H1 (cell line): ENCODE data around the gene MFNG. TPM values are rescaled to one million over a fixed set of nuclear protein-coding genes. Genes with fewer than 3 reads are reported as not detected.
A peak's percentile ranks its signal among the peaks of the same experiment; 100 is the strongest.

Experiments
- CTCF ChIA-PET: fragments of 300-600 bp; sonication (Branson Sonifier 250); formaldehyde crosslinking; loops from one replicate; lab custom pipeline; 2021; ENCODE audit not compliant: partially characterized antibody; lab: Charles Lee
- POLR2A ChIA-PET: fragments of 300-600 bp; sonication (Branson Sonifier 250); formaldehyde crosslinking; loops from one replicate; lab custom pipeline; 2021; ENCODE audit warnings: inconsistent platforms; ENCODE audit not compliant: partially characterized antibody; lab: Charles Lee
- DNase-seq, 2 experiments: peaks; one replicate each; pipeline versions ENCODE4 v3.0.0 to v3.0.0-alpha.2; 2010 to 2022; ENCODE audit warnings: low spot score in 2 of 2, low read depth in 1 of 2, mixed read lengths in 1 of 2
- FAIRE-seq: peaks from 2 replicates; lab custom pipeline; 2011; peaks lifted over from hg19 to GRCh38; lab: Jason Lieb, UNC
- H2AFZ ChIP-seq: 2 replicates; pipeline ENCODE4 v1.8.1; 2012; ENCODE audit warnings: low read length, inconsistent platforms
- H2AK5ac ChIP-seq: 2 replicates; pipeline ENCODE4 v1.6.1; 2013; ENCODE audit warnings: low read depth, low read length
- H2BK120ac ChIP-seq: replicated peaks from 2 replicates; pipeline ENCODE3; 2013; ENCODE audit warnings: low read depth, low read length, inconsistent platforms
- H2BK12ac ChIP-seq: 2 replicates; pipeline ENCODE4 v1.6.1; 2013; ENCODE audit warnings: low read depth, low read length
- H2BK15ac ChIP-seq: 2 replicates; pipeline ENCODE4 v1.6.1; 2013; ENCODE audit warnings: low read length
- H2BK20ac ChIP-seq: 2 replicates; pipeline ENCODE4 v1.6.1; 2013; ENCODE audit warnings: low read length
- H2BK5ac ChIP-seq: 2 replicates; pipeline ENCODE4 v1.6.1; 2013; ENCODE audit warnings: low read depth, low read length
- H3K14ac ChIP-seq: 2 replicates; pipeline ENCODE4 v1.6.1; 2013; ENCODE audit warnings: inconsistent platforms; ENCODE audit not compliant: insufficient read length
- H3K18ac ChIP-seq: 2 replicates; pipeline ENCODE4 v1.6.1; 2013; ENCODE audit warnings: low read length; ENCODE audit errors: extremely low read depth
- H3K23ac ChIP-seq: 2 replicates; pipeline ENCODE4 v1.6.1; 2013; ENCODE audit warnings: inconsistent platforms; ENCODE audit not compliant: insufficient read length
- H3K23me2 ChIP-seq: 2 replicates; pipeline ENCODE4 v1.6.1; 2013; ENCODE audit warnings: low read depth, low read length
- H3K27ac ChIP-seq: 2 replicates; pipeline ENCODE4 v1.6.1; 2011; ENCODE audit warnings: low read depth, low read length, inconsistent platforms
- H3K27me3 ChIP-seq, 4 experiments: replicated peaks in 1 of 4; 1 replicate in 1 of 4; 2 replicates in 3 of 4; pipeline versions ENCODE4 v1.6.1 to v1.8.1; 2011 to 2013; ENCODE audit warnings: low read length in 3 of 4, mild to moderate bottlenecking in 3 of 4, inconsistent platforms in 2 of 4, mixed read lengths in 2 of 4, moderate library complexity in 1 of 4; ENCODE audit not compliant: control insufficient read depth in 3 of 4, insufficient read depth in 3 of 4; ENCODE audit errors: extremely low read depth in 1 of 4
- H3K36me3 ChIP-seq, 4 experiments: 2 replicates each; pipeline versions ENCODE4 v1.6.1 to v1.8.1; 2011 to 2013; ENCODE audit warnings: mild to moderate bottlenecking in 4 of 4, low read length in 3 of 4, moderate library complexity in 2 of 4, control low read depth in 1 of 4, inconsistent platforms in 1 of 4; ENCODE audit not compliant: insufficient read depth in 4 of 4, control insufficient read depth in 2 of 4
- H3K4ac ChIP-seq: replicated peaks from 2 replicates; pipeline ENCODE3; 2013; ENCODE audit warnings: low read length, low read depth, mixed read lengths, inconsistent platforms; ENCODE audit not compliant: insufficient read length
- H3K4me1 ChIP-seq, 4 experiments: replicated peaks in 1 of 4; 1 replicate in 1 of 4; 2 replicates in 3 of 4; pipeline versions ENCODE4 v1.6.1 to v1.8.1; 2011 to 2013; ENCODE audit warnings: low read length in 3 of 4, inconsistent platforms in 2 of 4, mixed read lengths in 1 of 4; ENCODE audit not compliant: insufficient read depth in 4 of 4, control insufficient read depth in 3 of 4
- H3K4me2 ChIP-seq, 2 experiments: 2 replicates each; pipeline versions ENCODE4 v1.6.1 to v1.8.1; 2011 to 2013; ENCODE audit warnings: low read depth in 2 of 2, low read length in 2 of 2, control low read depth in 1 of 2, inconsistent platforms in 1 of 2, mild to moderate bottlenecking in 1 of 2; ENCODE audit not compliant: insufficient read depth in 1 of 2
- H3K4me3 ChIP-seq, 4 experiments: fragments of 200-600, 300-600 bp in 1 of 4; sonication (generic), shearing (Covaris generic), sonication (Bioruptor Twin) in 1 of 4; 2 replicates each; pipeline versions ENCODE4 v1.5.1 to v1.8.1; 2011 to 2016; ENCODE audit warnings: low read length in 4 of 4, low read depth in 3 of 4, control low read depth in 2 of 4, inconsistent platforms in 2 of 4, mild to moderate bottlenecking in 2 of 4, mixed read lengths in 1 of 4, moderate library complexity in 1 of 4; ENCODE audit not compliant: insufficient read depth in 2 of 4; ENCODE audit errors: extremely low read depth in 1 of 4
- H3K56ac ChIP-seq: replicated peaks from 2 replicates; pipeline ENCODE3; 2013; ENCODE audit warnings: low read depth, mild to moderate bottlenecking, mixed read lengths, low read length, inconsistent platforms; ENCODE audit not compliant: insufficient read length
- H3K79me1 ChIP-seq: 2 replicates; pipeline ENCODE4 v1.6.1; 2013; ENCODE audit warnings: low read depth, low read length, control low read depth
- H3K79me2 ChIP-seq, 2 experiments: 2 replicates each; pipeline versions ENCODE4 v1.6.1 to v1.8.1; 2012 to 2013; ENCODE audit warnings: low read length in 2 of 2, mild to moderate bottlenecking in 2 of 2, inconsistent platforms in 1 of 2; ENCODE audit not compliant: insufficient read depth in 2 of 2, control insufficient read depth in 1 of 2
- H3K9ac ChIP-seq, 4 experiments: replicated peaks in 1 of 4; 1 replicate in 1 of 4; 2 replicates in 3 of 4; pipeline versions ENCODE4 v1.6.1 to v1.8.1; 2011 to 2013; ENCODE audit warnings: low read depth in 3 of 4, low read length in 3 of 4, control low read depth in 2 of 4, mild to moderate bottlenecking in 2 of 4, moderate library complexity in 2 of 4, inconsistent platforms in 1 of 4; ENCODE audit errors: extremely low read depth in 1 of 4
- H3K9me3 ChIP-seq, 2 experiments: 2 replicates each; pipeline versions ENCODE4 v1.6.1 to v1.8.1; 2012 to 2013; ENCODE audit warnings: mild to moderate bottlenecking in 2 of 2, moderate library complexity in 2 of 2, control low read depth in 1 of 2, inconsistent platforms in 1 of 2, low read depth in 1 of 2, low read length in 1 of 2, mixed read lengths in 1 of 2; ENCODE audit not compliant: insufficient read depth in 2 of 2
- H4K20me1 ChIP-seq, 2 experiments: replicated peaks in 1 of 2; 2 replicates each; pipeline versions ENCODE3 to v1.8.1; 2011 to 2013; ENCODE audit warnings: inconsistent platforms in 2 of 2, low read length in 2 of 2, mild to moderate bottlenecking in 1 of 2; ENCODE audit not compliant: insufficient read depth in 2 of 2, control insufficient read depth in 1 of 2
- H4K5ac ChIP-seq: 2 replicates; pipeline ENCODE4 v1.6.1; 2013; ENCODE audit warnings: low read length, low read depth, mixed read lengths, inconsistent platforms; ENCODE audit not compliant: insufficient read length
- H4K8ac ChIP-seq: 2 replicates; pipeline ENCODE4 v1.8.0; 2013; ENCODE audit warnings: mild to moderate bottlenecking, moderate library complexity, low read length, inconsistent platforms; ENCODE audit not compliant: insufficient read depth; ENCODE audit errors: extremely low read depth
- H4K91ac ChIP-seq: replicated peaks from 2 replicates; pipeline ENCODE3; 2013; ENCODE audit warnings: low read length, mixed read lengths, inconsistent platforms; ENCODE audit not compliant: insufficient read length
- CBX5 ChIP-seq: fragments of 300-800, 300-1000 bp; sonication (generic); IDR thresholded peaks from 2 replicates; pipeline ENCODE4 v1.7.1; 2016; ENCODE audit warnings: antibody characterized with exemption, low read length, low read depth
- CREB1 ChIP-seq: IDR thresholded peaks from 2 replicates; pipeline ENCODE4 v1.6.1; 2012; ENCODE audit warnings: inconsistent platforms
- CTBP2 ChIP-seq: IDR thresholded peaks from 2 replicates; pipeline ENCODE4 v1.7.0; 2011; ENCODE audit warnings: borderline replicate concordance, mild to moderate bottlenecking, moderate library complexity, mixed read lengths, low read length; ENCODE audit not compliant: insufficient read depth, insufficient read length
- NRF1 ChIP-seq: IDR thresholded peaks from 2 replicates; pipeline ENCODE4 v1.6.1; 2011; ENCODE audit warnings: mild to moderate bottlenecking, low read depth, low read length, improper control_type of control experiment
- POLR2A ChIP-seq, 2 experiments: IDR thresholded peaks; 1 replicate in 1 of 2; 2 replicates in 1 of 2; pipeline ENCODE4 v1.6.1; 2011; ENCODE audit warnings: low read depth in 2 of 2, low read length in 2 of 2, mild to moderate bottlenecking in 2 of 2; ENCODE audit errors: control extremely low read depth in 1 of 2
- POU5F1 ChIP-seq: IDR thresholded peaks from 2 replicates; pipeline ENCODE4 v1.6.1; 2011; ENCODE audit warnings: low read depth, mild to moderate bottlenecking, low read length, moderate library complexity
- SP4 ChIP-seq: IDR thresholded peaks from 2 replicates; pipeline ENCODE4 v1.6.1; 2012; ENCODE audit warnings: low read length, inconsistent platforms
- SUZ12 ChIP-seq: fragments of 200-600 bp; sonication (generic); IDR thresholded peaks from 2 replicates; pipeline ENCODE4 v1.6.1; 2012; ENCODE audit warnings: mild to moderate bottlenecking, inconsistent platforms, low read length, moderate library complexity, mixed read lengths
- TAF1 ChIP-seq: IDR thresholded peaks from 2 replicates; pipeline ENCODE4 v1.6.1; 2011; ENCODE audit warnings: mild to moderate bottlenecking, low read depth, low read length
- TCF12 ChIP-seq: IDR thresholded peaks from 2 replicates; pipeline ENCODE4 v1.6.1; 2011; ENCODE audit warnings: low read depth, mild to moderate bottlenecking, low read length
- WGBS, 2 experiments: shearing (Covaris generic) in 1 of 2; methylation state at CpG; one replicate each; pipeline versions ENCODE4 v1.1.6 to v1.1.7; 2013 to 2015; ENCODE audit warnings: low lambda C conversion rate in 2 of 2, mixed read lengths in 2 of 2, inconsistent platforms in 1 of 2, low coverage in 1 of 2, missing lambda C conversion rate in 1 of 2; ENCODE audit not compliant: insufficient replicate concordance in 2 of 2, insufficient coverage in 1 of 2, insufficient read length in 1 of 2; ENCODE audit errors: extremely low coverage in 1 of 2, missing lambda C conversion rate in 1 of 2; 5-methylcytosine and 5-hydroxymethylcytosine counted together
- polyA plus RNA-seq, 7 experiments: library from polyadenylated mRNA; depleted of rRNA in 3 of 7; stranded (reverse) in 5 of 7; unstranded in 2 of 7; fragments of >200 nt in 5 of 7; fragments of 200-250 nt in 2 of 7; gene quantifications; 1 replicate in 5 of 7; 2 replicates in 1 of 7; 4 replicates in 1 of 7; pipeline versions ENCODE4 v1.2.1 to v1.2.3, GENCODE V29; 2011 to 2013; ENCODE audit warnings: missing spikeins in 2 of 7, mixed read lengths in 2 of 7
- total RNA-seq: library from RNA; stranded (reverse); fragmentation: NEBNext Ultra II Directional; extraction: Animal tissue kit (Norgen Biotek cat#: 25700); gene quantifications from 2 replicates; pipeline ENCODE4 v1.2.1, GENCODE V29; 2021
- TF ChIP-seq, protein P1 (sequence below): IDR thresholded peaks from 2 replicates; pipeline ENCODE4 v1.6.1; 2011; ENCODE audit warnings: low read depth, mild to moderate bottlenecking, low read length; ENCODE audit not compliant: insufficient read depth

MFNG gene
- total and polyA plus RNA-seq, 2 of the 8 experiments (the other 6 are each of a cell fraction or from before 2014, with no cell fraction given): 1.7 to 5.5 TPM

DNA sequence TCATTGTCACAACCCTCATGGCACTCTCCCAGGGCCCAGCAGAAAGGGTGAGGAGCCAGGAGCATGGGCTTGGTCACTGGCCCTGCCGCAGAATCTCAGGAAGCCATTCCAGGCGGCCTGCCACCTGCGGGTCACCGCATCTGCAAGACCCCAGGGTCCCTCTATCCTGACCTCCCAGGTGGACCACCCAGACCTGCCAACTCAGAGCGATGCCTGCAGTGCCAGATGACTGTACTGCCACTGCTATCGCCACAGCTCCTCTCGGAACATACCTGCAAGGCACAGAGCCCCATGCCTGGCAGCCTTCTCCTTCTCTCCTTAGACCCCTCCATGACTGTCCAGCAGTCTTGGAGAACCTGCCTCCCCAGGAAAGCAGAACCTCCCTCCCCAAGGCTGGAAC lies 32.5 kb downstream of the MFNG start:
- H2AFZ ChIP-seq: no peak overlapping the region
- no peak overlapping the region for H2AK5ac ChIP-seq
- FAIRE-seq (no peak), DNase-seq (no peak)
- H3K4ac ChIP-seq: no peak overlapping the region
- H3K14ac ChIP-seq: no peak overlapping the region
- H3K36me3 ChIP-seq: no peaks in the 10 kb centered on the region
- no peaks in the 10 kb centered on the region for H3K79me1 ChIP-seq
- H2BK15ac ChIP-seq: no peak overlapping the region
- peaks cover 0 to 2% (median 0%) of the 10 kb centered on the region in 4 experiments; a peak in 3 of 7 replicates for H3K4me1 ChIP-seq
- no peak overlapping the region for H2BK120ac ChIP-seq
- H2BK5ac ChIP-seq: no peak overlapping the region
- H3K56ac ChIP-seq: no peak overlapping the region
- H3K4me2 ChIP-seq: no peak overlapping the region
- no peaks in the 10 kb centered on the region for H4K20me1 ChIP-seq
- no peak overlapping the region for H3K18ac ChIP-seq
- no peak overlapping the region for H3K9ac ChIP-seq
- H4K8ac ChIP-seq: no peak overlapping the region
- no peaks in the 10 kb centered on the region for H3K79me2 ChIP-seq
- no peaks in the 10 kb centered on the region for H3K23me2 ChIP-seq
- ChIA-PET POLR2A (no interaction called here), CTCF (interaction anchor here (0.6 to 8.2 kb wide), 7 partner anchors 12 to 254 kb away, joined by 3 to 119 read pairs (median 5); no protein-coding TSS in a partner anchor)
- WGBS, 2 experiments: 94% methylated on average over 5 of the region's 7 CpGs; no CpG with 5 or more reads in 1 of the 2 experiments
- no peak overlapping the region for H4K5ac ChIP-seq
- H2BK20ac ChIP-seq: 0 out of 2 replicates have a peak overlapping the region, but pooled peaks have one; percentile 80
- H3K27me3 ChIP-seq: peaks cover 0 to 2% (median 0%) of the 10 kb centered on the region in 4 experiments; a peak in 1 of 7 replicates
- no peak overlapping the region for H3K23ac ChIP-seq
- H3K4me3 ChIP-seq: no peak overlapping the region
- H4K91ac ChIP-seq: no peak overlapping the region
- H3K9me3 ChIP-seq: no peaks in the 10 kb centered on the region
- no peak overlapping the region for H3K27ac ChIP-seq
- no peak overlapping the region for H2BK12ac ChIP-seq
- TF ChIP-seq CTBP2 (no peak), TAF1 (no peak), TCF12 (no peak), CREB1 (no peak), SUZ12 (no peak), NRF1 (no peak), CBX5 (no peak), POLR2A (IDR thresholded peaks at IDR 0.05; ENCODE audit: control extremely low read depth in 1 of 2, low read depth in 2 of 2, low read length in 2 of 2) (no peak), POU5F1 (no peak), SP4 (no peak)
- TF ChIP-seq, protein P1, sequence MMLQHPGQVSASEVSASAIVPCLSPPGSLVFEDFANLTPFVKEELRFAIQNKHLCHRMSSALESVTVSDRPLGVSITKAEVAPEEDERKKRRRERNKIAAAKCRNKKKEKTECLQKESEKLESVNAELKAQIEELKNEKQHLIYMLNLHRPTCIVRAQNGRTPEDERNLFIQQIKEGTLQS: no peak
- TF ChIP-seq, all 59 proteins: peak for 0
